Retinal pigment epithelial cell (primary cell): ENCODE data around the gene FCHSD2.

Source experiments
- DNase-seq: peaks from one replicate; pipeline ENCODE4 v3.0.0-alpha.2; 2010; ENCODE audit warnings: low read depth
- H3K4me3 ChIP-seq: 2 replicates; pipeline ENCODE4 v1.5.1; 2011; ENCODE audit warnings: mild to moderate bottlenecking, low read length, control low read depth, moderate library complexity
- CTCF ChIP-seq: conservative IDR thresholded peaks from 2 replicates; pipeline ENCODE4 v1.5.1; 2011; ENCODE audit warnings: low read depth, low read length, control low read depth, inconsistent platforms

The FCHSD2 gene

GRCh38 chr11:72954860-72955259 is 187.3 kb downstream of the FCHSD2 start:
- no peak overlapping the region for H3K4me3 ChIP-seq
- no peak for TF ChIP-seq CTCF
- DNase-seq, result no peak

- H3K4me3 ChIP-seq, result no peak overlapping the region
- no peak for TF ChIP-seq CTCF
- no peak for DNase-seq
Measured at GRCh38 chr11:72953637-72954036, 188.5 kb downstream of the FCHSD2 start.

DNA sequence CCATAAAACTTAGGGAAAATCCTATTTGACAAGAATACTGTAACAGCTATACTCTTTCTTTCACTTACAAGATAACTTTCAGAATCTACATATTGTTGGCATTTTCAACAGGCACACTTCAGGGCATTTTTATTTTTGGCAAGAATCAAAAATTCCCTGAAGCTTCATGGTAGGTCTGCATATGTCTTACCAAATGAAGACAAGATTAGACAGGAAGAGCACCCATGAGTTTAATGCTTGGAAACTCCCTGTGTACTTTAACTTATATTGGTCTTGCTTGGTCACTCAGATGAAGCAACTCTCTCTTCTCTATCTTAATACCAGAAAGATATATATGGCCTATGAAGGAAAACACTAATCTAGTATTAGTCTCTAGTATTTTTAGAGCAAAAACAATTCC is 190.2 kb downstream of the FCHSD2 start:
- no peak overlapping the region for H3K4me3 ChIP-seq
- no peak for DNase-seq
- no peak for TF ChIP-seq CTCF

GRCh38 chr11:72951193-72951592 is 190.9 kb downstream of the FCHSD2 start:
- H3K4me3 ChIP-seq, result no peak overlapping the region
- TF ChIP-seq CTCF, result no peak
- DNase-seq, result no peak

DNA sequence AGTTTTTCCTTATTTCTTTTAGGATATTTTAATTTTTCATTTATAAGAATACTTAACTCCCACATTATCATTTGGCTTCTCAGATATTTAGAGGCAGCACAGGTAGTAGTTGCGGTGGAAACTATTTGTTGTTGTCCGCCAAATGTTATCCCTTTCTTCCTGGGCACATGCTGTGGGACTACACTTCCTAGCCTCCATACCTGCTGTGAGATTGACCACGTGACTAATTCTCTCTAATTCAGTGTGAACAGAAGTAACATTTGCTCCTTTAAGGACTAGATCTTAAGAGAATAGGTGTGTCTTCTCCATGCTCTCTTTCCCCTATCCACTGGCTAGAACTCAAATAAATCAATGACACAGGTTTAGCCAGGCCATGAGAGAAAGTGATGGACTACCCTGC is 191.4 kb downstream of the FCHSD2 start:
- TF ChIP-seq CTCF, result no peak
- no peak overlapping the region for H3K4me3 ChIP-seq
- no peak for DNase-seq

DNA sequence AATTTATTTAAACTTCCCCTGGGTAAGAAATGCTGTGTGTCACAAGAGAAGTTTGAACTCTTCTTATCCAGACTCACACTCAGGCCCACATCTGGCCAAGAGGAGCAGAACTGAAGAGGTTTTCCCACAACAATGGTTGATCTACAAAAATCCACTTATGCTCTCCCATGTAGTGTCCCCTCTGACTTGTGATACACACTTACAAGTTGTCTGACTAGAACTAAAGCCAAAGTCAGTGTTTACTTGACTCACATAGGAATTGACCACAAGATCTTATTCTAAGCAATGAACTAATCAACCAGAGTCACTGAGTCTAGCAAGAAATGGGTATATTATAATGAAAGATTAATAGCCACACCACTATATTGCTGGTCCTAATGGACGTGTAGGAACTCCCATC is 194.9 kb downstream of the FCHSD2 start:
- TF ChIP-seq CTCF, result no peak
- H3K4me3 ChIP-seq, result no peak overlapping the region
- DNase-seq, result no peak

DNA sequence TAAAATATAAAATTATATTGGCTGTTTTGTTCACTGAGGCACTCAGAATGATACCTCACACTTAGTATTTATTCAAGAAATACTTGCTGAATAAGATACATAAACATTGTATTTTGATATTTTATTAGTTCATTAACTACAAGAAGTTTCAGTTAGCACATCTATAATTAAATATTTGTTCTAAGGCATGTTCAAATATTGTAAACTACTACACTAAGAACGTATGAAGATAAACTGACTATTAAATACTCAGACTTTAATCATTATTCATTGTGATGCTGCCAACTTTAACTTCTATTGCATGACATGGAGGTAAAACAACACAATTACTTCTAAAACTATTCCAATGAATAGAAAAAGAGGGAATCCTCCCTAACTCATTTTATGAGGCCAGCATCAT is 198.5 kb downstream of the FCHSD2 start:
- H3K4me3 ChIP-seq, result no peak overlapping the region
- DNase-seq, result no peak
- no peak for TF ChIP-seq CTCF
